Measurements from ENCODE around the gene VAV3.

The VAV3 gene

GRCh38 chr1:107920999-107921398, 44.0 kb downstream of the VAV3 start:
- TF ChIP-seq CTCF (IDR thresholded peaks at IDR 0.05; ENCODE audit: low read depth, low read length), result no peak

GRCh38 chr1:107920561-107920960, 44.4 kb downstream of the VAV3 start:
- TF ChIP-seq CTCF (IDR thresholded peaks at IDR 0.05; ENCODE audit: low read depth, low read length), result no peak
- H3K4me3 ChIP-seq (ENCODE audit: low read depth, low read length), result no peak overlapping the region

More at GRCh38 chr1:107920999-107921398, 44.0 kb downstream of the VAV3 start:
- no peak overlapping the region for H3K4me3 ChIP-seq (ENCODE audit: low read depth, low read length)

GRCh38 chr1:107919953-107920352, 45.0 kb downstream of the VAV3 start:
- no peak for TF ChIP-seq CTCF (IDR thresholded peaks at IDR 0.05; ENCODE audit: low read depth, low read length)

GRCh38 chr1:107914119-107914765, 50.7 kb downstream of the VAV3 start:
- no peak for TF ChIP-seq CTCF (IDR thresholded peaks at IDR 0.05; ENCODE audit: low read depth, low read length)
- H3K4me3 ChIP-seq (ENCODE audit: low read depth, low read length), result no peak overlapping the region

More at GRCh38 chr1:107919953-107920352, 45.0 kb downstream of the VAV3 start:
- H3K4me3 ChIP-seq (ENCODE audit: low read depth, low read length), result no peak overlapping the region

GRCh38 chr1:107912656-107913055, 52.3 kb downstream of the VAV3 start:
- no peak for TF ChIP-seq CTCF (IDR thresholded peaks at IDR 0.05; ENCODE audit: low read depth, low read length)
- H3K4me3 ChIP-seq (ENCODE audit: low read depth, low read length), result no peak overlapping the region

- no peak overlapping the region for H3K4me3 ChIP-seq (ENCODE audit: low read depth, low read length)
- no peak for TF ChIP-seq CTCF (IDR thresholded peaks at IDR 0.05; ENCODE audit: low read depth, low read length)
Observed at GRCh38 chr1:107900090-107900945, 64.7 kb downstream of the VAV3 start.

GRCh38 chr1:107899655-107900054, 65.3 kb downstream of the VAV3 start:
- H3K4me3 ChIP-seq (ENCODE audit: low read depth, low read length), result no peak overlapping the region
- no peak for TF ChIP-seq CTCF (IDR thresholded peaks at IDR 0.05; ENCODE audit: low read depth, low read length)
